GM21576 (cell line): ENCODE results near the gene TRIM7.
"Not testable (repeated sequence)": the region's sequence is repeated elsewhere in the genome, so short reads cannot be mapped to it uniquely, and the experiment has no call there.

Experiments
- ATAC-seq: cut with Tn5 transposase; IDR thresholded peaks from one replicate; pipeline ENCODE4 v1.9.1; 2021; ENCODE audit warnings: mild to moderate bottlenecking, moderate library complexity; ENCODE audit not compliant: unreplicated experiment

Gene TRIM7

DNA sequence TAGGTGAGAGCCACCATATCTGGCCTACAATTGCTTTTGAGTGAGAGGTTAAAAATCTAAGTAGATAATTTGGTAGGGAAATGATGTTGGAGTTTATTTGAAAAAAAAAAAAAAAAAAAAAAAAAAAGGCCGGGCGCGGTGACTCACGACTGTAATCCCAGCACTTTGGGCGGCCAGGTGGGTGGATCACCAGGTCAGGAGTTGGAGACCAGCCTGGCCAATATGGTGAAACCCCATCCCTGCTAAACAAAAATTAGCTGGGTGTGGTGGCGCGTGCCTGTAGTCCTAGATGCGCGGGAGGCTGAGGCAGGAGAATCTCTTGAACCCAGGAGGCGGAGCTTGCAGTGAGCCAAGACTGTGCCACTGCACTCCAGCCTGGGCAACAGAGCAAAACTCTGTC lies 9.3 kb upstream of the TRIM7 start:
- ATAC-seq: not testable (repeated sequence)

DNA sequence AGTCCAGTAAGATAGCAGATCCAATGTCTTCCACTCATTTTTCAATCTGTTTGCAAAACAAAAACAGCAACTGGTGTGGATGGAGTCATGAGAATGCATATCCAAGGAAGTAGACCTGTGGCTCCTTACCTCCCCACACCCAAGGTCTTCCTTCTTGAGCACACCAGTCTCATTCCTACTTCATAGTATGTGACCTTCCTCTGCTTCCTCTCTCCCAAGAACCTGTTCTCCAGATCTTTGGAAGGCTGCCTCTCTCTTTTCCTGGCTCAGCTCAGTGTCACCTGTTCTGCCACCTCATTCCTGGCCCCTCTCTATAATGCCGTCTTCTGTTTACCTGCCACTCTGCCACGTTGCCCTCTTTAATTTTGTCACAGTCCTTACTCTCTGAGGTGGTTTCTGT lies 7.9 kb upstream of the TRIM7 start:
- no peak for ATAC-seq

DNA sequence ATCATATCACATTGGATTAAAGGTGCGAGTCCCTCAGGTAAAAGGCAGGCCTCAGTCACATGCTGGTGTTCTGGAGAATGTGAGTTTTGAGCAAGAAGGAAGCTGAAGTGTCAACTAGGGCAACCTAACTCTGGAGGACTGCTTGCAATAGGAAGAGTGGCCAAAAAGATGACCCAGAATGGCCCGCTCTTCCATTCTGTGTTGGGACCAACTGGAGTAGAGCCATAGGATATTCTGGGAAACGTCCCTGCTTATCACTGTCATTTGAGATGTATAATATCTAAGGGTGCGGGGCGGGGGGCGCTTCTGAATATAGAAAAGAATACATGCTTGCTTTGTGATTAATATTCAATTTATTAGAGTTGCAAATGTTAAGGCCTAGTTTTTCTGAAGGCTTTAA lies 7.1 kb upstream of the TRIM7 start:
- ATAC-seq: no peak

DNA sequence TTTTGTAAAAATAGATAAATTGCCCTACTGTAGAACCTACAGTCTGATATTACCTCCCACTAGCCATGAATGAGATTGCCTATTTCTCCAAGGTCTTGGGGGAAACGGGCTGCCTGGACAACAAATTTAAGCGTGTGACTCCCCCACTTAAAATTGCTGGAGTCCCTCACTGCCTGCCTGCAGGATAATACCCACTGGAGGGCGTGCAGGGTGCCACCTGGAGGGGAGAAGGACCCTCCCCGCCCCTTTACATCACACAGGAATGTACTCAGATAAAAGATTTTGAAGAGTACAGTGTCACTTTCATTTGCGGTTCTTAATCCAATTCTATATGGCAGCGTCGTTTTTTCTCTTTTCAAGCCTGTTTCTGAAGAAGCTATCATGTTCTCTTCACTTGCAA lies 6.2 kb upstream of the TRIM7 start:
- no peak for ATAC-seq

DNA sequence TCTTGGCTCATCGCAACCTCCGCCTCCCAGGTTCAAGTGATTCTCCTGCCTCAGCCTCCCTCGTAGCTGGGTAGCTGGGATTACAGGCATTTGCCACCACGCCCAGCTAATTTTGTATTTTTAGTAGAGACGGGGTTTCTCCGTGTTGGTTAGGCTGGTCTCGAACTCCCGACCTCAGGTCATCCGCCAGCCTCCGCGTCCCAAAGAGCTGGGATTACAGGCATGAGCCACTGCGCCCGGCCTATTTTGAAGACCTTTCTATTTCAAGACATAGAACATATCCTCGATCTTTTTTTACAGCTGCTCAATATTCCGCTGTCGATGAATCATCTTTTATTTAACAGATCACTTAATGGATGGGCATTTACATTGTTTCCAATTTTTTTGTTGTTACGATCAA lies 5.7 kb upstream of the TRIM7 start:
- not testable (repeated sequence) for ATAC-seq

DNA sequence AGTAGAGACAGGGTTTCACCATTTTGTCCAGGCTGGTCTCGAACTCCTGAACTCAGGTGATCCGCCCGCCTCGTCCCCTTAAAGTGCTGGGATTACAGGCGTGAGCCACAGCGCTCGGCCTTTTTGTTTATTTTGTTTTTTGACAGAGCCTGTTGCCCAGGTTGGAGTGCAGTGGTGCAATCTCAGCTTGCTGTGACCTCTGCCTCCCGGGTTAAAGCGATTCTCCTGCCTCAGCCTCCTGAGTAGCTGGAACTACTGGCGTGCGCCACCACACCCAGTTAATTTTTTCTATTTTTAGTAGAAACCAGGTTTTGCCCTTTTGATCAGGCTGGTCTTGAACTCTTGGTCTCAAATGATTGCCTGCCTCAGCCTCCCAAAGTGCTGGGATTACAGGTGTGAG lies 5.2 kb upstream of the TRIM7 start:
- ATAC-seq: not testable (repeated sequence)

DNA sequence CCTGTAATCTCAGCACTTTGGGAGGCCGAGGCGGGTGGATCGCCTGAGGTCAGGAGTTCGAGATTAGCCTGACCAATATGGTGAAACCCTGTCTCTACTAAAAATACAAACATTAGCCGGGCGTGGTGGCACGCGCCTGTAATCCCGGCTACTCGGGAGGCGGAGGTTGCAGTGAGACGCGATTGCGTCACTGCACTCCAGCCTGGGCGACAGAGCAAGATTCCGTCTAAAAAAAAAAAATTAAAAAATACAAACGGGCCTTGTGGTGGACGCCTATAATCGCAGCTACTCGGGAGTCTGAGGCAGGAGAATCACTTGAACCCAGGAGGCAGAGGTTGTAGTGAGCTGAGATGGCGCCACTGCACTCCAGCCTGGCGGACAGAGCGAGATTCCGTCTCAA lies 4.0 kb upstream of the TRIM7 start:
- not testable (repeated sequence) for ATAC-seq

DNA sequence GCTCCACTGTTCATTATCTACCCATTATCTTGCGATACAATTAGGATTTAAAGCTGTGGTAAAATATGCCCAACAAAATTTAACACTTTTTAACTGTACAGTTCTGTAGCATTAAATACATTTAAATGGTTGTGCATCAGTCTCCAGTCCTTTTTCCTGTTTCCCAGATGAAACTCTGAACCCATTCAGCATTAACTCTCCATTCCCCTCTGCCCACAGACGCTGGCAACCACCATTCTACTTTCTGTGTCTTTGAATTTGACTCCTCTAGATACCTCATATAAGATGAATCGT lies 2.9 kb upstream of the TRIM7 start:
- ATAC-seq: no peak

DNA sequence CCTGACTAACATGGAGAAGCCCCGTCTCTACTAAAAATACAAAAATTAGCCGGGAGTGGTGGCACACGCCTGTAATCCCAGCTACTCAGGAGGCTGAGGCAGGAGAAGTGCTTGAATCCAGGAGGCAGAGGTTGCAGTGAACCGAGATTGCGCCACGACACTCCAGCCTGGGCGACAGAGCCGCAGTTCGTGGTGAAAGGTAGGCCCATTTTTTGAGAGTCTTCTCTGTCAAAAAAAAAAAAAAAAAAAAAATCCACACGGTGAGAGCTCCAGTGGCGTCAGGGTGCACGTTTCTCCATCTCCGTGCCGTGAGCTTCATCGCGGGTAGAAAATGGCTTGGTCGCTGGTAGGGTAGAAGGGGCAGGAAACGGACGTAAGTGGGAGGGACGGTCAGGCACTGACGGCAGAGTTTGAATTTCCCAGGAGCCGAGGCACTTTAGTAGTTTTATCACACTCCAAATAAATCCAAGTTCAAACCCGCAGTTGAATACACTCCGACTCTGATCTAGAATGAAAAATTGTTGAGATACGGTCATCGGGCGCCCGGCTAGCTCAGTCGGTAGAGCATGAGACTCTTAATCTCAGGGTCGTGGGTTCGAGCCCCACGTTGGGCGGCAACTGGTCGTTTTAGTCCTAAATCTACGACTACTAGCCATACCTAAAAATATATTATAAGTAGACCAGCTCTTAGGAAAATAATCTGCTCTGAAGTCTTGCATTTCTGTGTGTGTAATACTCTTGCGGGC lies 2.4 kb upstream of the TRIM7 start:
- peak; percentile 30 for ATAC-seq

DNA sequence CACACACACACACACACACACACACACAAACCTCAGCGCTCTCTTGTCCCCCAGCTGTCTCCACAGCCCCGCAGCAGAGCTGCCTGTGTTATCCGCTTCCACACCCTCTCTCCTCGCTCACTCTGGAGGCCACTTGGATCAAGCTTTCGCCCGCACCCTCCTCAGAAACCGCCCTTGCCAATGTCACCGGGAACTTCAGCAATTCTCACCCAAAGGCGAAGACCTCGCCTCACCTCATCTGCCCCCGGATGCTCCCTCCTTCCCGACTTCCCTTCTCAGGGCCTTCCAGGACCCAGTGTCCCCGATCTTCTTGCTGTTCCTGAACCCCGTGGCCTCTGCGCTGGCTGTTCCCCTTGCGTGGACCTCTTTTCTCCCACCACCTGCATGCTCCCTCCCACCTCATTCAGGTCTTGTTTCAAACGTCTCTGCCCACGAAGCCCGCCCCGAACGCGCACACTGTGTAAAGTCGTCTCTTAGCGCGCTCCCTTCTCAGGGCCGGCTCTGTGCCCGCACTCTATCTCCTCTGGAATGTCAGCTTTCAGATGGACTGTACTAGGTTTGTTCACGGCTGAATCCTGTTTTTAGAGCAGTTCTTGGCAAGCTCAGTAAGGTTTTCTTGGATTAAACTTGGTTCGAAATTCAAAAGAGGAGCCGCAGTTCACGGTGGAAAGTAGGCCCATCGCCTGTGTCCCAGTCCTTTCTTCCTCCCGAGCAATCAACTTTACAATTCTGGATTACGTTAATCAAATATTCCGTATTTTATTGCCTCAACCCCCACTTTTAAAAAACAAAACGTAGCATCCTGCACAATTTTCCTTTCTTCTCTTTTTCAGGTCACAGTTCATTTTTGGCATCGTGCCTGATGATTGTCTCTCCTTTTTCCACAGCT lies 1.0 kb upstream of the TRIM7 start:
- no peak for ATAC-seq

DNA sequence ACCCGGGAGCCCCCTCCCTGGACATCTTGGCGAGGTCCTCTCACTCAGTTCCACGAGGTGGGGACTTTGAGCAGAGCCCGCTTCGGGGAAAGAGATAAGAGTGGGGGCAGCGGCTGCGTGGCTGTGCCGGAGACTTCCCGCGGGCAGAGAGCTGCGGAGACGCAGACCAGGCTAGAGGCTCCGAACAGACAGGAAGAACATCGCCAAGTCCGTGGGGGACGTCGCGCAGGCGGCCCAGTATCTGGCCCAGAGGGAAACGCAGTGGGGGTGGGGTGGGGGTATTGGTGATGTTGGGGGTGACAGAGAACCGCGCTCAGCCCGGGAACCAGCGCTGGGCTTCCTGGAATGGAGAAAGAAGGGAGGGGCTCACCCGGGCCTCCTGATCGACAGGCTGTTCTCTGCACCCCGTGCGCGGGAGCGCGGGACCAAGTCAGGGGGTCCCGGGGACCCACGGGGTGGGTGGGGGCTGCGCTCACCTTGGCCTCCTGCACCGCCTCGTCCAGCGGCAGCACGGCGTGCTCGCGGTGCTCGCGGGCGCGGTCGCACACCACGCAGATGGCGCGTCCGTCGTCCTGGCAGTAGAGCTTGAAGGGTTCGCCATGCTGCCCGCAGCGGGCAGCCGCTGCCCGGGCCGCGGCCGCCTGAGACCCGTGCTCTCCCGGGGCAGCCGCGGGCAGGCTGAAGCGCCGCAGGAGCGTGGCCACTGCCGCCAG lies 727 bp downstream of the TRIM7 start:
- ATAC-seq: no peak

DNA sequence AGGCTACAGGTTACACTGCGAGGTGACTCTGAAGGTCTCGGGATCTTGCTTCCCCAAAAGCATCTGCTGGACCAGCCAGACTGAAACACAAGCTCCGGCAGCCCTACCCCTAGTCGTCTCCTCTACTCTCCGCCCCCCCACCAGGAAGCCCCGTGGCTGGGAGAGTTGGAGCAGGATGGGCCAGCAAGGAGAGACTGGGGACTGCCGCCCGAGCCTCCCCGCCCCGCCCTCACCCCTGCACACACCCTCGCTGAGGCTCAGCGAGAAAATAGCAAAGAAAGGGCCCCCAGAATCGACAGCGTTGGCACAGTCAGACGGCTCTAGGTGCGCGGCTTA lies 1.3 kb downstream of the TRIM7 start:
- ATAC-seq: no peak

DNA sequence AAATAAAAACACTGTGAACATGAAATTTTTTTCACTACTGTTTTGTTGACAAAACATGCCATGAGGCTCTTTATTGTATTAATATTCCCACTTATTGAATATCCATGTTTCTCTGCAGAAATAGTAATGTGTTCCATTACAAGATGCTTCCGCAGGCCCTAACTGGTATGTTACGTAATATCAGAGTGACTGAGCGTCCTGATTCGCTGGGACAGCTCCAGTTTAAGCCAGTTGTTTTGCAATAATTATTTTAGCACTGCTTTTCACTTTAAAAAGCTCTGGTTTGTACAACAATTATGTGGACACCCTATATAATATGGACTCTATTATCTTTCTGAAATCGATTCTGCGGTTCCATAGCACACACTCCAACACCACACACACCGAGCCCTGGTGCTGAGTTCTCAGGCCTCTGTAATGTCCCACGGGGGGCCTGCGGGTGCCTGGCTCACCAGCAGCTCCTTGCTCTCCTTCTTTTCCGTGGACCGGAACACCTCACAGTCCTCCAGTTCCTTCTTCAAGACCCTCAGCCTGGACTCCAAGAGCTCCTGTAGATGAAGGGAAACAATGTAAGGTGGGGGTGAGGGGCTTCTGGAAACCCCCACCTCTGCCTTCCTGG lies 1.8 kb downstream of the TRIM7 start:
- no peak for ATAC-seq

DNA sequence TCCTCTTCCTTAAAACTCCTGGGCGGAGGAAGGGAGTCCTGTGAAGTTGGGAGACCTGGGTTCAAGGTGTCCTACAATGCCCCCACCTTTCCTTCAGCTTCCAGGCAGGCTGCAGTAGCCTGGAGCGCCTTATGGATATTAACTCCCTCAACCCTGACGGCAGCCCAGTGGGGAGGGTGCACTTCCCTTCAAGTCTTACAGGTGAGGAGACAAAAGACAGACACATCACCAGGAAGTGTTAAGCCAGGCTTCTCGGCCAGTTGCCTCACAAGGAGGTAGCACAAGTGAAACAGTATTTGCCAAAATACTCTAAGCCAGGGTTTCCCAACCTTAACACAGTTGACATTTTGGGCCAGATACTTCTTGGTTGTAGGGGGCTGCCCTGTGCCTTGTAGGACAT lies 4.2 kb downstream of the TRIM7 start:
- no peak for ATAC-seq

DNA sequence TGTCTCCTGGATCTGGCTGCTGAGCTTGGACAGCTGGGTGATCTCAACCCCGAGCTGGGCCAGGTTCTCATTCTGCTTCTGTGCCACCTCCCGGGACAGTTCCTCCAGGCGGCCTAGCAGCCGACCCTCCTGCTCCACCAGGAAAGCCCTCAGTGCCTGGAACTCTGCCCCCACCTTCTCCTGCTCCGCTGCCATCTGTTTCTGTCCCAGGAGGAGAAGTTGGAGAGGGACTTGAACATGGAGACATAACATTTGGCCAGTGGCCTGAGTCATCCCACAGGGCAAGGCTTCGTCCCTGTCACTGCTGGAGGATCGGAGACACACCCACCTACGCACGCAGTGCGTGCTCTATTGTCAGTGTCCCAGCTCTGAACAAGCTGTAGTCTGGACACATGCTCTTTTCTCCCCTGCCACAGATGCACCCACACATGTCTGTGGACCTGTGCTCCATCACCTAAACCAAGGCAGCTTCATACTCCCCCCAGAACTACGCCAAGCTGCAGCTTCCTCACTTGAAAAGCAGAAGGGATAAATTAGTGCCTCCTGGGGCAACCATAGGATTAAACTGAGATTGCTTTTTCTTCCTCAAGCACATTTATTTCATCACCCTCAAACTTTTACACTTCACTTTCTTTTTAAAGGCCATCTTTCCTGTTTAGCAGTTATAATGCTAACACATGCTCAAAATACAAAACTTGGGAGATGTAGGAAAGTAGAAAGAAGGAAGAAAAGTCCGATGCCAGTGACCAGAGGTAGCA lies 4.9 kb downstream of the TRIM7 start:
- no peak for ATAC-seq

DNA sequence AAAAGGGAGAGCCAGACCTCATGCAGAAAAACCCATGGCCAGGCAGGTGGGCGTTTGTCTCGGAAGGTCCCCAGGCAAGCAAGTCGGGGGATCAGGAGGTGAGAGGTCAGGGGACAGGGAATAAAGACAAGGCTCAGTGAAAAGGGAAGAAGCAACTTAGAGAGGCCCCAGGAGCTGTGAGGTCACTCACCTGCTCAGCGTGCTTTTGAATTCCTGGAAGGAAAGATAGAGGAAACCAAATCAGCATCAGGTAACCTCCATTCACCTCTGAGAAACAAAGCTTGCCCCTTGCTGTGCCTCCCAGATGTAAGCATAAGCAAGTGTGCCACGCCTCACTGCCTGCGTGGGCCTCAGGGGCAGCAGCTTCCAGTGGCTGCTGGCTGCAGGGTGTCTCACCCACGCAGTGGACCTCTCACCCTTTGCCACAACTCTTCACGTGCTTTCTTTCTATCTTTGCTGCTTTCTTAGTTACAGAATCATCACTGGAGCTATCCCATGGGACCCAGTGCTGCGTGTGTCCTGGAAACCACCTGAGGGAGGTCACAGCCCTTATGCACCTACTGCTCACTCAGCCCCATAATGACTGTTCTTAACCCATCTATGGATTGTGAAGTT lies 6.0 kb downstream of the TRIM7 start:
- peak; percentile 64 for ATAC-seq

DNA sequence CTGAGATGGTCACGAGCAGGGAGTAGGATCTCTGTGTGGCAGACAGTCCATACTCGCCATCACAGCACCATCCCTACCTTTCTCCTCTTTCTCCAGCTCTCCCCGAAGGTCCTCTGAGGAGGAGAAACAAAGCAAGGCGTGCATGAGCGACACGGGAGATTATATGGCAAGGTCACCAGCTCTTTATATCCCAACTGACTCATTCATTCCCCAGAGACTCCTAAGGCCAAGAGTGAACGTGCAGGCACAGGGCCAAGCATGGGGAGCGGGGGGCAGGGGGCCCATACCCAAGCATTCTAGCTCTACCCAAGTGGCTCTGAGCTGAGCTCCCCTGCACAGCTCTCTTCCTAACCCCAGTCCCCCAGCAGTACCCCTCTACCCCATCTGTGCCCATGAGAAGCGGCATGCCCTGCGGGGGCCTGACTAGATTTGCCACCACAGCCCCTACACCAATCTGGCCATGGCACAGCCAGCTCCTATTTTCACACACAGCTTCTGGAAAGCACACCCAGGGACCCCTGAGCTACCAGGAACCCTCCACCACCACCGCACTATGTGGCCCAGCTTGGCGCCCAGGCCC lies 6.8 kb downstream of the TRIM7 start:
- ATAC-seq: no peak

DNA sequence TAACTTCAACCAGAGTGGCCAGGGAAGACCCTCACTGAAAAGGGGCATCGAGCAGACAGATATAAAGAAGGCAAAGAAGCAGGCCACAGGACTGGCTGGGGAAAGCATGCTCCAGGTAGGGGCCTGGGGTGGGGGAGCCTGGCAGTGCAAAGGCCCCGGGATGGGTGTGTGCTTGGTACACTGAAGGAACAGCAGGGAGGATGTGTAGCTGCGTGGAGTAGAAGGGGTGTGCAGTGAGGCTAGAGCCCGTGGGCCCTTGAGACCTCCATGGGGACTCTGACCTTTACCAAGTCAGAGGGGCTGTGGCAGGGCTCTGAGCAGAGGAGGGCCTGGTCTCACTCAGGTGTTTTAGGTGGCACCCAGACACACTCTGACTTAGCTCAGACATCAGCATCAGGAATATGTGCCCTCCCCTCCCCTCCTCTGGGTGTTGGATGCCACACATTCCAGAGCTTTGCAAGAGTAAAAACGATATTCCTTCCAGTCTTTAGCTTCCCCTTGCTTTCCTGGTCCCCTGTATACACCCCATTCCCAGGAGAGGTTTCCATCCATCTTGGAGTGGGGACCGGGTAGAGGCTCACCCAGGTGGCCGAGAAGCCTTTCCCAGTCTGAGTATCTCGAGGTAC lies 7.6 kb downstream of the TRIM7 start:
- no peak for ATAC-seq

DNA sequence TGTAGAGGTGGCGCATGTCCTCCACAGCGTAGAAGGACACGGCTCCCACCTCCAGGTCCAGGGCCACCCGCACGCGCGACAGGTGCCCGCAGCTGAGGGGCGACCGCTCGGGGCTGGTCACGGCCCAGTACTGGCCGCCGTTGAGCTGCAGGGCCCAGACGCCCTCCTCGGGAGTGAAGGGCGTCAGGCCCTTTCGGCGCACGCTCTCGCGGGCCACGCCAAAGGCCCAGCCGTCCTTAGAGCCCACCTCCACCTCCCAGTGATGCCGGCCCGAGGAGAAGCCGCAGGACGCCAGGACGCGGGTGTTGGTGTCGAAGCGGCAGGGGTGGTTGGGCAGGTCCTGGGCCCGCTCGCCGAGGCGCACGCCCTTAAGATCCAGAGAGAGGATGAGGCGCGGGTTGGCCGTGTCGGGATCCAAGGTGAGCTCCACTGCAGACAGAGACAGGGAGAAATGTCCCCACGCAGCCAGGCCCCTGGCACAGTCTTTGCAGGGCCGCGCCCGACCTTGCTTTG lies 9.7 kb downstream of the TRIM7 start:
- no peak for ATAC-seq
